GM19240 (cell line): ENCODE results near the gene KCNJ9.
"Not testable (repeated sequence)": the region's sequence is repeated elsewhere in the genome, so short reads cannot be mapped to it uniquely, and the experiment has no call there.

Source experiments
- DNase-seq: peaks from one replicate; pipeline ENCODE4 v3.0.0; 2011; ENCODE audit warnings: low spot score; ENCODE audit not compliant: insufficient read length

KCNJ9 gene

DNA sequence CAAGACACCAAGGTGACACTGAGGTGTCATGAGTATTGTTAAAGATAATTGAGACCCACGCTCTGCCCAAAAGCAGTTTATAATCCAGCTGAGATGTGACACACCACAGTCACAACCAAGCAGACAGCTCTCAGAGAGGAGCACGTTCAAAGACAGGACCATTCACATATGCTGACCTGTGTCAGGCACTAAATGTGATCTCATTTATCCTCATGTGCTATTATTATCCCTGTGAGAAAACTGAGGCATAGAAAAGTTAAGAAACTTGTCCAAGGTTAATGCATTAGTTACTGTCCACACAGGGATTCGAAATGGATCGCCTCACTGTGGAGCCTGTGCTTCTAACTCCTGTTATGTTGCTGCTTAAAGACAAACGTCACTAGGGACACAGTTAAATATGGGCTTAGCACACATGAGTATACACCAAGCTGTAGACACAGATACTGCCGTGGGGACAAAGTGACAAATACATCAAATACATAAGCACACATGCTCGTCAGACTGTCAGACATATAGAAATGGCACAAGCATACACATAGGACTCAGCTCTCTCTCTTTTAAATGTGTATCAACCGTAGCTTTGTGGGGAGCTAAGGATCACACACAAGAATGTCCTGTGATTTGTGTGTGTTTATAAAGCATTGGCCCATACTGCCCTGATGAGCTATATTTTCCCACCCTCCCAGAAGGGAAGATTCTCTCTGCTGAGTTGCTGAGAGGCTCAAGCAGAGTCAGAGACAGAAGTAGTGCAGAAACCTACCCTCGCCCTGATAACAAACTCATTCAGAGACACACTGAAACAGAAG is 20.6 kb downstream of the KCNJ9 start:
- DNase-seq = no peak

DNA sequence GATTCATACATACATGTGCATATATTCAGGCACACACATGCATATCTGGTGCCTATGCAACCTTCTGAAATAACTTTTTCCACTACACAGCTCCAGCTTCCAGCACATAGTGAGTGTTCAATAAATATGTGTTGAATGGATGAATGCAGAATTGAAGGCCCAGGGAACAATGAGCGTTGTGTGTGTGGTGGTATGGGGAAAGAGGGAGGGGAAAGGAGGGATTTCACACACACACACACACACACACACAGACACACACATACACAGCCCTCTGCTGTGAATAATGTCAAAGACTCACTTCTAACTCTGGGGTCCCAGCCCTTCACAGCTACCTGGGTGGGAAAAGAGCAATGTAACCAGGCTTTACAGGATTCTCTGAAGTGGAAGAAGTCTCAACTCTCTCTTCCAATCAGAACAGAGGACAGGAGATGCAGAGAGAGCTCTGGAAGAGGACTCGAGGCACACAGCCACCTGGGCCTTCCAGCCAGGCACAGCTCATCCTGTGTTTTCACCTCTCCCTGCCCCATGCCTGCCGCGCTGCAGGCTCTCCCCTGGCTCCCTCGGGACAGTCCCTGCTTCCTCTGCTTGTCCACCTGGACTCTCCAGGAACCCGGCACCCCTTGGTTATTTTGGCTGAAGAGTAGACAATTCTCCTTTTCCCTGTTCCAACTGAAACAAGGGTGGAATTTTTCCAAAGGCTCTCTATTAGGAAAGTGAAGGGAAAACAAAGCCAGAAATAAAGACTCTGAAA is 22.5 kb downstream of the KCNJ9 start:
- DNase-seq = no peak

DNA sequence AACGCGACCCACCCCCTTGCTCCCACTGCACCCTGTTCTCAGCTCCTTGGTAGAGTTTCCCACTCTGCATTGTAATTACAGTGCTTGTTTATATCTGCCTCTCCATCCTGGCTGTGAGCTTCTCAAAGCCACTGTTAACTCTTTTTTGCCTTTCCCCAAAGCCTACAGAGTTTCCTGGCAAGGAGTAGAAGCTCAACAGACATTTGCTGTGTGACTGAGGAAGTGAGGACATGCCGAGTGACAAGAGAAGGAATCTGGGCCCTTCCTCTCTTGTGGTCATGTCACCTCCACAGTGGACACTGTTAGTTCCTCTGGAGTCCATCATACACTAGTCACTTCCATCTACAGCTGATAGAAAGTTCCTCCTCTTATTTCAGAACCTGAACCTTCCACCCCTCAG is 23.1 kb downstream of the KCNJ9 start:
- DNase-seq = no peak

DNA sequence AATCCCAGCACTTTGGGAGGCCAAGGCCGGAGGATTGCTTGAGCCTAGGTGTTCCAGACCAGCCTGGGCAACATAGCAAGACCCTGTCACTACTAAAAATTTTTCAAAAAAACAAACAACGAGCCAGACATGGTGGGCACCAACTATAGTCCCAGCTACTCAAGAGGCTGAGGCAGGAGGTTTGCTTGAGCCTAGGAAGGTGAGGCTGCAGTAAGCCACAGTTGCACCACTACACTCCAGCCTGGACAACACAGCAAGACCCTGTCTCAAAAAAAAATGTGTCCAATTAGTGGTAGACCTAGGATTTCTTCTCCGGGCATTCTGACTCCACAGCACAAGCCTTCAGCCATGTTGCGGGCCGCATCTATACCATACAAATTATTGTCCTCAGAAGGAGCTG is 23.8 kb downstream of the KCNJ9 start:
- DNase-seq = no peak

DNA sequence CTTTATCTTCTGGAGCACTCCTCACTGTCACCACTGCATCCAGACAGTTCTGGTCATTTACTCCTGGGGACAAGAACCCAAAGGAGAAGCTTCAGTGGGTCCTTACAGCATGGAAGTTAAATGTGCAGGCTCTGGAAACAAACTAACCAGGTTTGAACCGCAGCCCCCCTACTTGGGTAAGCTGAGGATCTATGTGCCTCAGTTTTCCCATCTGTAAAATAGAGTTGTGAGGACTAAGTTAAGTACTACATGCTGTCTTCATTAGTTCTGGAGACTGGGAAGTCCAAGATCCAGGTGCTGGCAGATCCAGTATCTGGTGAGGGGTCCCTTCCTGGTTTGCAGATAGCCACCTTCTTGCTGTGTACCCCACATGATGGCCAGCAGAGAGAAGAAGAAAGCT is 26.2 kb downstream of the KCNJ9 start:
- DNase-seq = no peak

DNA sequence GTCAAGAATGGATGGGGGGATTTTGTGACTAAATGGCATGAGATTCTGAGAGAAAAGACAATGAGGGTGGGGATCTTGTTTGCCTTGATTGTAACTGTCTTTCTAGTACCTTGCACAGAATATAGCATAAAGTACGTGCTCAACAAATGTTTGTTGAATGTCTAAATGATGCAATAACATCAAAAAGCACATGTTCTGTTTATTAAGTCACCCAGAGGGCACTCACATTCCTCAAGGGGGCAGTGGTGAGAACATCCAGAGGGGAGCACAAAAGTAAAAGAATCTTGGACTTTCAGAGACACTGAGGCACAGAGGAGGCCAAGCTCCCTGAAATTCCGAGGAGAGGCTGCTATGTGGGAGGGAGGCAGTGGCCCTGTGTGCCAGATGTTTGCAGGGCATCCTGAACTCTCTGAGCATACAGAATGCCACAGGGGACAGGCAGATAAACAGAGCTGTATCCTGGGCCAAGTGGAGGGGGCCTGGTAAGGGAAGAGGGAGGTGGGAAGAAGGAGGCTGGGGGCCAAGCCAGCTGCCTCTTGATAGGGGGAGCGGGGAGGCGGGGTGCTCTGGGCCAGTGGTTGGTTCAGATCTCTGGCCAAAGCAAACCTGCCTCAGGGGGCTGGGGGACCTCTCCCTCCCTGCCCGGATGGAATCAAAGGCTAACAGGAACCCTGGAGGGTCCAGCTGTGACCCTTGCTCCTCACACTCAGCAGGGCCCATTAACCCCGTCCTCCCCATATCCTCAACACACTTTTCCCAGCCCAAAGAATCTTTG is 27.7 kb downstream of the KCNJ9 start:
- DNase-seq = no peak

DNA sequence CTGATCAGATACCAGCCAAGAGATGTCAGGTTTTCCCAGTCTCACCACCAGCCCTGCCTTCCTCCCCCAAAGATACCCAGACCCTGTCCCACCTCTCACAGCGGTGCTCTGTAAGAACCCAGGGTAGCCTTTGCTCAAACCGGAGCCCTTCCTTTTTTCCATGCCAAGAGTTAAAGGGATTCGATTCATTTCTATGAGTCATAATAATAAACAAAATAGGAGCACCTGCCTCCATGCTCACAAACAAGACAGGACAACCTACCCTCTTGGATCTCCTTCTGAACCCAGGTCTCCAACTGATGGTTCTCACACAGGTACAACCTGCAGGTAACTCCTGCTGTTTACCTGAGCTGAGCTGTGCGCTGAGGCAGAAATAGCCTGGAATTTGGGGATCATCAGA is 28.3 kb downstream of the KCNJ9 start:
- no peak for DNase-seq

DNA sequence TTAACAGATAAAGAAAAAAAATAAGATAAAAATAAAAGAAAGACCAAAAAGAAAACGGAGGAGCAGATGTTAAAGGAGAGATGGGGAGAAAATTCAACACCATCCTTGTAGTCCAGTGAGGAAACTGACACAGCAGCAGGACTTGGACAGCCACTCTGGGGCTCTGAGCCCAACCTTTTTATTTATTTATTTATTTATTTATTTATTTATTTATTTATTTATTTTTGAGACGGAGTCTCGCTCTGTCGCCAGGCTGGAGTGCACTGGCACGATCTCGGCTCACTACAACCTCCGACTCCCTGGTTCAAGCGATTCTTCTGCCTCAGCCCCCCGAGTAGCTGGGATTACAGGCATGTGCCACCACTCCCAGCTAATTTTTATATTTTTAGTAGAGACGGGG is 30.1 kb downstream of the KCNJ9 start:
- not testable (repeated sequence) for DNase-seq

DNA sequence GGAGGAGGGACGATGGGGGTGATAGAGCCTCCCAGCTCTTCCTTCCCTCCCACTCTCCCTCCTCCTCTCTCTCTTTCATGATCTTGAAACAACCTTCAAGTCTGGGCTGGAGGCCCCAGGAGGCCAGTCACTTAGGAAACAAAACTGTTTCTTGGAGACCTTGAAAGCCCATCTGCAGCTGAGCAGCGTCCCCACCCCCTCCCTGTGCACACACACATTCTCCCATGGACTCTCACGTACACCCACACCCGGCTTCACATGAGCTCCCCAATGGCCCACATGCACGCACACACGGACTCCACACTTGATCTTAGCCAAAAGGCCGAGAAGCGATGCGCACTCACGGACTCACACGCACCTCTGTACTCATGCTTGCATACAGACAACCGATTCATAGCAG is 31.0 kb downstream of the KCNJ9 start:
- no peak for DNase-seq

DNA sequence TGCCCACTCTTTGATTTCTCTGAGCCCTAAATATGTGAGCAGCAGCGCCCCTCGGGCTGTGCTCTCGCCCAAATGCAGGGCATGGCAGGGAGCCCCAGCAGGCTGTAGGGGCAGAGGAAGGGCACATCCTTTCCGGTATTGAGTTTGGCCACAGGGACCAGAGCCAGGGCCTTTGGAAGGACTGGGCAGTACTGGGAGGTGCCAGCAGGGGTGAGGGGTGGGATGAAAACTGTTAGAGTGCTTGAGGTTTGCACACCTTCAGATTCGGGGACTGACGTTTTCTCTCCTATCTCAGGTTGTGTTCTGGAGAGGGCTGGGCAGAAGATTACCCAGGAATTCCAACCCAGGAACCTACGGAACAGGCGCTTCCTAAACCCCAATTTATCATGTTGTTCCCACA is 32.1 kb downstream of the KCNJ9 start:
- no peak for DNase-seq

DNA sequence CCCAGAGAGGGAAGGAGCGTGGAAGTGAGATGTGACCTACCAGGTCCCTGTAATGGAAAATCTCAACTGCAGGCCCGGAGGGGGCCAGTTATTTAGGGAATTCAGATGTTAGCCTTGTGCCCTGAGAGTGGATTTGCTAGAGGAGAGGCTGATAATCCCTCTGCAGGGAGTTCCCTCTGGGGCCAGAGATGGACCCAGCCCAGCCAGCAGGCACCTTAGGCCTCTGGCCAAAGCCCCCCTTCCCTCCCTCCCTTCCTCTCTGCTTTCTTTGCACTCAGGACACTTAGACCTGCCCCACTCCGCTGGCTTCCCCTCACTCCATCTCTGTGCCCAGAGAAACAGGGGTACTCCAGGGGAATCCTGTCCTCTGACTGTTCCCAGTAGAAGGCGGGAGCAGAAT is 32.7 kb downstream of the KCNJ9 start:
- no peak for DNase-seq

DNA sequence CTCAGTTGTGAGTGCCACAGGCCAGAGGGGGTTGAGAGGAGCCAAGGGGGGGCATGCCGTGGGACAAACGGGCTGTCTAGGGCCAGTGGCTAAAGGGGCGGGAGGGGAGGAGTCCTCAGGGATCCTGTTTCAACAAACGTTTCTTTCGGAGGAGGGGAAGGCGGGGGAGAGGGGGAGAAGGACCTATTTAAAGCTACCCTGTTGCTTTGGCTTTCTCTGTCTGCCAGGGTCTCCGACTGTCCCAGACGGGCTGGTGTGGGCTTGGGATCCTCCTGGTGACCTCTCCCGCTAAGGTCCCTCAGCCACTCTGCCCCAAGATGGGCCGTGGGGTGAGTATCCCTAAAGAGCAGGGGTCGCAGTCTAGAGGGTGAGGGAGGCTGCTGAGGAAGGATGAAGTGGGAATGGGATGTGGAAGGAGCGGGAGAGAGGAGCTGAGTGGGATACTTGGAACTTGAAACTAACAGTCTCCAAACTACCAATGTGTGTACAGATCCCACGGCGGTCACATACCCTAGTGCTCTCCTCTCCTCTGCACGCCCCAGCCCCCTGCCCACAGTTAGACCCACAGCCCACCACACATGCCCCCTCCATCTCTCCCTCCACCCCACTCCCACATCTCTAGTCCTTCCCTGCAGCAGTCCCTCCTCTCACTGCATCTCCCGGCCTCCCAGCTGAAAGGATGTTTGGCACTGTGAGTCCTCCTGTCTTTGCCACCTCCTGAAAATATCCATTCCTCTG is 34.4 kb downstream of the KCNJ9 start, which contains the start of gene ATP1A2:
ATP1A2 (plus strand) TSS at position 215 of the 738 bp plus-strand sequence; CDS start at position 318, 103 bp downstream.
- DNase-seq = no peak

DNA sequence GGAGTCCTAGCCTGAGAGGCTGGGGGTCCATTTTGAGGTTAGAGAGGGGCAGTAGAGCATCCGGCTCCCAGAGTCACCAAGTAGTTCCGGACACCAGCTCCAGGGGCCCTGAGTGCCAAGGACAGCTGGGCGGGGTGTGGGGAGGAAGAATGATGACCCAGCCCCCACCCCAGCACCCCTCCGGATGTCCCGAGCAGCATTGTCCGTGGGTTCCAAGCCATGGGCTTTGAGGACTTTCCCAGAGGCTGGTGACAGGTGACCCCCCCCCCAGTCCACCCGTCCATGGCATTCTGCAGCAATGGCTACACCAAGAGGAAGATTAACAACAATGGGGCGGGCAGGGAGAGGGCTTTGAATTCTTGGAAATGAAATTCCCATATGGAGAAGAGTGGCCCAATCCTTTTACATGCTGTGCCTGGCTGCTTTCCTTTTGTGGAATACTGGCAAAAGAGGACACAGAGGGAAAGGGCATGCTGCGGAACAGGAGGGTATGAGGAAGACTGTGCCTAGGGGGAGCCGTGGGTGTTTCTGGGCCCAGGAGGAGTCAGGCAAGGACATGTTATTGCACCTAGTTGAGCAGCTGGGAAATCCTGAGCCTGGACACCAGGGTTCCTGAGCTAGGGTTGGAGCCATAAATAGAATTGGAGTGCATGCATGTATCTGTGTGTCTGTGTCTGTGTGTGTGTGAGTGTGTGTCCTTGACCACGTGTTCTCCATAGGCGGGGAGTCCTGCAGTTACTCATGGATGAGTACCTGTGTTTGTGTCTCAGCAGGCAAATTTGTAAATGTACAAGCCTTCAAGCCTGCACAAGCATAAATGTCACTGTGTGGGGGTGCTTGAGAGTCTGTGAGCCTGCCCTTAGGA is 35.2 kb downstream of the KCNJ9 start:
- no peak for DNase-seq

DNA sequence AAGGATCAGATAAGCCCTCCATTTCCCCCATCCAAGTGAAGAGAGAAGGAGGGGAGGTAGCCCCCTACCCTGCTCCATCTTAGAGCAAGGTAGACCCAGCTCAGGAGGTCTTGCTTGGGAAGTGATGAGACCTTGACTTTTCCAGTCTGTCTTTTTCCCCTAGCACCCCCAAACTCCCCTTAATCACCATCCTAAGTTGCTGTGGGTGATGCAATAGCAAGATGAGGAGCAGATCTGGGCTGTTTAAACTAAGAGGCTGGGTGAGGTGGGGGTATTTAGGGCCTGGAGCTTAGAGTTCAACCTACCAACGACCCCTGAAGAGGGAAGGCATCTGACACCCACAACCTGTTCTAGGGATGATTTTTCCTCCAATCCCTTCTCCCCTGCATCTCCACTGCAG is 36.0 kb downstream of the KCNJ9 start:
- DNase-seq = no peak

DNA sequence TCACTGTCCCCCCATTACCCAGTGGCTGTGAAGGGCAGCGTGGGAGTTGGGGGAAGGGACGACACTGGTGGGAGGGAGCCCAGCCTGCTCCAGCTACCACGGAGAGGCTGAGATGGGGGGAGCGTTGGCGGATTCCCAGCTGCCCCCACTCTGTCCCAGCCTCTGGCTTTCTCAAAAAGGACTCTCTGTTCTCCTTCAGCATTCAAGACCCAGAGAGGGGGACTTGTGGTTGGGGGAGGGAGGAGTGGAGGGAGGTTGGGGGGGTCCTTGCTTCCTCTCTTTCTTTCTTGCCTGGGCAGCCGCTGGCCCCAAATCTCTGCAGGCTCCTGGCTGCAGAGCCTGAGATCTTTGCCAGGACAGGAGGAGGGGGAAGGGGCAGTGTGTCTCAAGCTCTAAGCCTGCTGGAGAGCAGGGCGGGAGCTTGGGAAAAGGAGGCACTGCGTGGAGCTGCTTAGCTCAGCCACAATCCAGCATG is 36.4 kb downstream of the KCNJ9 start:
- DNase-seq = no peak

DNA sequence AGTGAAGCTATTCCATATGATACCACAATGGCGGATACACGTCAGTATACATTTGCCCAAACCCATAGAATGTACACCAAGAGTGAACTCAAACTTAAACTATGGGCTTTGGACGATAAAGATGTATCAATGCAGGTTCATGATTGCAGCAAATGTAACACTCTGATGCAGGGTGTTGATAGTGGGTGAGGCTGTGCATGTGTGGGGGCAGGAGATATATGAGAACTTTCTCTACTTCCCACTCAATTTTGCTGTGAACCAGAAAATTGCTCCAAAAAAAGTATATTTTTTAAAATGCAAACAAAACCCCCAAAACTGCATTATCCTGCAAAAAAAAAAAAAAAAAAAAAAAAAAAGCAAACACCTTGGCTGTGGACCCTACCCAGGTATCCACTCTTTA is 37.6 kb downstream of the KCNJ9 start:
- no peak for DNase-seq

DNA sequence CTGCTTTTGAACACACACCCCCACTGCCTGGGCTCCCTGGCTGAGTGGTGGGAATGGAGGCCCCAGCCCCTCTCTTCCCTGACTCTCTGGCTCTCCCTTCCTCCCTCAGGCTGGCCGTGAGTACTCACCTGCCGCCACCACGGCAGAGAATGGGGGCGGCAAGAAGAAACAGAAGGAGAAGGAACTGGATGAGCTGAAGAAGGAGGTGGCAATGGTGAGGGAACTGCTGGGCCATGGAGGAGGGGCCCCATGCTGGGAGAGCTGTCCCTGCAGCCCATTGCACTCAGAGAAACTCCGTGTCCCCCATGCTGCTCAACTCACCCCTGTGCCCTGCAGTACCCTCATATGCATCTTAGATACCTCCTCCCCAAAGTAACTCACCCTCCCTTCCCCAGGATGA is 39.5 kb downstream of the KCNJ9 start:
- DNase-seq = no peak

DNA sequence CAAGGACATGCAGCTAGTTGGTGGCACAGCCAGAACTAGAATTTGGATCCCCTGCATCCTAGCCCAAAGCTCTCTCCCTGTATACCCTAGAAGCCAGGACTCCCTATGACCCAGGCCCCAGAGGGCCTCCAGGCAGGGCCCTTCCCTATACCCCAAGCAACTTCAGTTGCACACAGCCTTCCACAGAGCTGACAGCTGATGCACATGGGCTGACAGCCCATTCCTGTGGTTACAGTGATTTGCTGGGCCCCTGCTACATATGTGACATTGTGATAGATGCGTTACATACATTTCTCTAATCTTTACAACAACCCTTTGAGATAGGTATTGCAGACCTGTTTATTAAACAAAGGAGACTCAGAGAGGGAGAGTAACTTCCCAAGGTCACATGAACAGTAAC is 40.0 kb downstream of the KCNJ9 start:
- DNase-seq = no peak

DNA sequence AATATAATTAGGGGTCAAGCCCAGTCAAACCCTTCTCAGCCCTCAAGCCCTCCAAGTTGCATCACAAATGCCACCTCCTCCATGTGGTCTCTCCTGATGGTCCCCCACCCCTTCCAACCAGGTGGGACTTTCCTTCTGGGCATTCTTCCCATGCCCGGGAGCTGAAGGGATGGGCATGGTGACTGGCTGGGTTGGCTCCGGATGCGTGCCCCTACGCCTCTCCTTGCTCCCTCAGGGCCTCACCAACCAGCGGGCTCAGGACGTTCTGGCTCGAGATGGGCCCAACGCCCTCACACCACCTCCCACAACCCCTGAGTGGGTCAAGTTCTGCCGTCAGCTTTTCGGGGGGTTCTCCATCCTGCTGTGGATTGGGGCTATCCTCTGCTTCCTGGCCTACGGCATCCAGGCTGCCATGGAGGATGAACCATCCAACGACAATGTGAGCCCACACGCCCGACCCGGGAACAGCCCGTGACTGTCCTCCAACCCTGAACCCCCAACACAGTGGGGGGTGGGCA is 41.7 kb downstream of the KCNJ9 start:
- DNase-seq = no peak

DNA sequence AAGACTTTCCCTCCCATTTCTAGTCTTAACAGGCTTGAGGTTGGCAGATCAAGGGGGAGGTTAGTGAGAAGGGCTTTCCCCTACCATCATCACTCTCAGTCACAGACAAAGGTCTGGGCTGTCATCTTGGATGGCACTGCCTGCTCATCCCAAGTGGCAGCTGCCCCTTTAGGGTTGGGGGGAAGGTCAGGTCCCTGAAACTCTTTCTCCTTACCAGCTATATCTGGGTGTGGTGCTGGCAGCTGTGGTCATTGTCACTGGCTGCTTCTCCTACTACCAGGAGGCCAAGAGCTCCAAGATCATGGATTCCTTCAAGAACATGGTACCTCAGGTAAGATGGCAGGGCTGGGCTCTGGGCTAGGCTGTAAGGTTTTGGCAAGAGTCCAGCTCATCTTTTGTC is 42.4 kb downstream of the KCNJ9 start:
- DNase-seq = no peak
